Kidney epithelial cell (primary cell): ENCODE measurements around the gene CELF5. TPM values are rescaled to one million over a fixed set of nuclear protein-coding genes. Genes with fewer than 3 reads are reported as not detected.
"Not testable (repeated sequence)": the region's sequence is repeated elsewhere in the genome, so short reads cannot be mapped to it uniquely, and the experiment has no call there.

Experiments used
- DNase-seq: peaks from one replicate; pipeline ENCODE4 v3.0.0-alpha.2; 2010; ENCODE audit warnings: low read depth
- H3K27me3 ChIP-seq: 2 replicates; pipeline ENCODE4 v1.6.0; 2011; ENCODE audit warnings: low read length; ENCODE audit not compliant: control insufficient read depth, insufficient read depth
- H3K36me3 ChIP-seq: 2 replicates; pipeline ENCODE4 v1.5.1; 2011; ENCODE audit warnings: low read length; ENCODE audit not compliant: control insufficient read depth, insufficient read depth
- H3K4me3 ChIP-seq: 2 replicates; pipeline ENCODE4 v1.5.1; 2011; ENCODE audit warnings: low read depth, mild to moderate bottlenecking, control low read depth, low read length
- CTCF ChIP-seq: IDR thresholded peaks from 2 replicates; pipeline ENCODE4 v1.5.1; 2011; ENCODE audit warnings: mild to moderate bottlenecking, moderate library complexity, low read length, control low read depth, inconsistent platforms; ENCODE audit not compliant: insufficient read depth, poor library complexity, severe bottlenecking
- total RNA-seq: library from RNA; depleted of rRNA; stranded (reverse); fragments of >200 nt; gene quantifications from 2 replicates; pipeline ENCODE4 v1.2.3, GENCODE V29; 2015

CELF5 gene
- total RNA-seq, 1 donor from 2014 or later = 0.17 TPM

GRCh38 chr19:3333020-3333583, 108.6 kb downstream of the CELF5 start:
- no peak for DNase-seq
- no peak overlapping the region for H3K4me3 ChIP-seq
- no peak for TF ChIP-seq CTCF
- no peaks in the 10 kb centered on the region for H3K27me3 ChIP-seq
- H3K36me3 ChIP-seq = no peaks in the 10 kb centered on the region

- H3K36me3 ChIP-seq = no peaks in the 10 kb centered on the region
- no peak overlapping the region for H3K4me3 ChIP-seq
- no peak for DNase-seq
- TF ChIP-seq CTCF = no peak
- H3K27me3 ChIP-seq = no peaks in the 10 kb centered on the region
These were observed 109.2 kb downstream of the CELF5 start for GRCh38 chr19:3333662-3334061.

GRCh38 chr19:3334749-3335430, 110.4 kb downstream of the CELF5 start:
- not testable (repeated sequence) for DNase-seq, H3K4me3 ChIP-seq, H3K36me3 ChIP-seq, H3K27me3 ChIP-seq

- Histone ChIP-seq H3K36me3 (no peaks in the 10 kb centered on the region), H3K27me3 (no peaks in the 10 kb centered on the region), H3K4me3 (no peak overlapping the region)
- DNase-seq = no peak
- no peak for TF ChIP-seq CTCF
These were observed 111.2 kb downstream of the CELF5 start for GRCh38 chr19:3335431-3336350.

GRCh38 chr19:3336351-3336679, 111.9 kb downstream of the CELF5 start:
- no peak for TF ChIP-seq CTCF
- no peak for DNase-seq

More at GRCh38 chr19:3336351-3336679, 111.9 kb downstream of the CELF5 start:
- Histone ChIP-seq H3K27me3 (no peaks in the 10 kb centered on the region), H3K36me3 (no peaks in the 10 kb centered on the region), H3K4me3 (no peak overlapping the region)
